Hepatocyte (in vitro differentiated cells): ENCODE measurements around the gene MGLL. TPM values are rescaled to one million over a fixed set of nuclear protein-coding genes. Genes with fewer than 3 reads are reported as not detected.

Experiments used
- DNase-seq: peaks from one replicate; pipeline ENCODE4 v3.0.0-alpha.2; 2016; ENCODE audit warnings: low spot score
- H2AFZ ChIP-seq: fragments of 200-600 bp; sonication (generic); 2 replicates; pipeline ENCODE4 v1.6.0; 2016; ENCODE audit warnings: antibody characterized with exemption, mild to moderate bottlenecking
- H3K27ac ChIP-seq: fragments of 200-600 bp; sonication (generic); 2 replicates; pipeline ENCODE4 v1.5.1; 2016; ENCODE audit warnings: mild to moderate bottlenecking
- H3K27me3 ChIP-seq: fragments of 200-600 bp; sonication (generic); 2 replicates; pipeline ENCODE4 v1.6.1; 2016
- H3K36me3 ChIP-seq: fragments of 200-600 bp; sonication (generic); replicated peaks from 2 replicates; pipeline ENCODE4 v1.5.1; 2016; ENCODE audit warnings: low read depth; ENCODE audit not compliant: insufficient read depth
- H3K4me1 ChIP-seq: fragments of 200-600 bp; sonication (generic); 2 replicates; pipeline ENCODE4 v1.5.1; 2016; ENCODE audit warnings: mild to moderate bottlenecking, moderate library complexity; ENCODE audit not compliant: insufficient read depth
- H3K4me2 ChIP-seq: fragments of 200-600 bp; sonication (generic); 2 replicates; pipeline ENCODE4 v1.6.0; 2016
- H3K4me3 ChIP-seq: fragments of 200-600 bp; sonication (generic); 2 replicates; pipeline ENCODE4 v1.5.1; 2016; ENCODE audit warnings: mild to moderate bottlenecking
- H3K79me2 ChIP-seq: fragments of 200-600 bp; sonication (generic); 2 replicates; pipeline ENCODE4 v1.6.0; 2017; ENCODE audit warnings: mild to moderate bottlenecking
- H3K9me2 ChIP-seq: fragments of 200-600 bp; sonication (generic); replicated peaks from 2 replicates; pipeline ENCODE4 v1.6.0; 2017; ENCODE audit warnings: mild to moderate bottlenecking; ENCODE audit not compliant: insufficient read depth
- H3K9me3 ChIP-seq: fragments of 200-600 bp; sonication (generic); 2 replicates; pipeline ENCODE4 v1.5.1; 2016; ENCODE audit warnings: low read depth, mild to moderate bottlenecking
- H4K20me1 ChIP-seq: fragments of 200-600 bp; sonication (generic); 2 replicates; pipeline ENCODE4 v1.6.0; 2016; ENCODE audit warnings: mild to moderate bottlenecking; ENCODE audit not compliant: insufficient read depth, poor library complexity, severe bottlenecking
- EZH2 ChIP-seq: fragments of 200-600 bp; sonication (generic); IDR thresholded peaks from 2 replicates; pipeline ENCODE4 v1.6.1; 2016; ENCODE audit warnings: antibody characterized with exemption, mild to moderate bottlenecking, borderline replicate concordance
- EZH2phosphoT487 ChIP-seq: fragments of 200-600 bp; sonication (generic); IDR thresholded peaks from one replicate; pipeline ENCODE4 v1.6.1; 2018; ENCODE audit warnings: antibody characterized with exemption, mild to moderate bottlenecking, low read depth, moderate library complexity; ENCODE audit not compliant: unreplicated experiment, severe bottlenecking
- WGBS: methylation state at CpG from one replicate; pipeline ENCODE4 v1.1.6; 2016; ENCODE audit warnings: low lambda C conversion rate; ENCODE audit errors: missing lambda C conversion rate; 5-methylcytosine and 5-hydroxymethylcytosine counted together
- polyA plus RNA-seq: library from polyadenylated mRNA; unstranded; fragments of >200 nt; fragmentation: Nextera tagmentation; extraction: Ambion mirVana; gene quantifications from 2 replicates; pipeline ENCODE4 v1.2.1, GENCODE V29; 2016
- total RNA-seq: library from RNA; depleted of rRNA; stranded (reverse); fragments of >200 nt; gene quantifications from 2 replicates; pipeline ENCODE4 v1.2.3, GENCODE V29; 2014
- TF ChIP-seq, protein P1 (sequence below): fragments of 200-600 bp; sonication (generic); IDR thresholded peaks from 2 replicates; pipeline ENCODE4 v1.5.1; 2016; ENCODE audit warnings: antibody characterized with exemption, mild to moderate bottlenecking; ENCODE audit not compliant: poor library complexity

MGLL gene
- total and polyA plus RNA-seq, 2 experiments from 2014 or later, result 7.3 to 21.4 TPM

GRCh38 chr3:127678315-127678599 lies 144.1 kb downstream of the MGLL start:
- Histone ChIP-seq H4K20me1 (no peaks in the 10 kb centered on the region), H3K27me3 (no peaks in the 10 kb centered on the region), H3K36me3 (no peaks in the 10 kb centered on the region), H3K4me3 (no peak overlapping the region), H3K9me3 (no peaks in the 10 kb centered on the region), H3K27ac (no peak overlapping the region), H3K79me2 (no peaks in the 10 kb centered on the region), H3K4me1 (no peaks in the 10 kb centered on the region), H3K4me2 (no peak overlapping the region), H2AFZ (no peak overlapping the region), H3K9me2 (no peaks in the 10 kb centered on the region)
- 90% methylated on average over 8 of the region's 8 CpGs for WGBS
- no peak for DNase-seq
- TF ChIP-seq EZH2phosphoT487, result no peak
- TF ChIP-seq, protein P1, sequence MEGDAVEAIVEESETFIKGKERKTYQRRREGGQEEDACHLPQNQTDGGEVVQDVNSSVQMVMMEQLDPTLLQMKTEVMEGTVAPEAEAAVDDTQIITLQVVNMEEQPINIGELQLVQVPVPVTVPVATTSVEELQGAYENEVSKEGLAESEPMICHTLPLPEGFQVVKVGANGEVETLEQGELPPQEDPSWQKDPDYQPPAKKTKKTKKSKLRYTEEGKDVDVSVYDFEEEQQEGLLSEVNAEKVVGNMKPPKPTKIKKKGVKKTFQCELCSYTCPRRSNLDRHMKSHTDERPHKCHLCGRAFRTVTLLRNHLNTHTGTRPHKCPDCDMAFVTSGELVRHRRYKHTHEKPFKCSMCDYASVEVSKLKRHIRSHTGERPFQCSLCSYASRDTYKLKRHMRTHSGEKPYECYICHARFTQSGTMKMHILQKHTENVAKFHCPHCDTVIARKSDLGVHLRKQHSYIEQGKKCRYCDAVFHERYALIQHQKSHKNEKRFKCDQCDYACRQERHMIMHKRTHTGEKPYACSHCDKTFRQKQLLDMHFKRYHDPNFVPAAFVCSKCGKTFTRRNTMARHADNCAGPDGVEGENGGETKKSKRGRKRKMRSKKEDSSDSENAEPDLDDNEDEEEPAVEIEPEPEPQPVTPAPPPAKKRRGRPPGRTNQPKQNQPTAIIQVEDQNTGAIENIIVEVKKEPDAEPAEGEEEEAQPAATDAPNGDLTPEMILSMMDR, result no peak

DNA sequence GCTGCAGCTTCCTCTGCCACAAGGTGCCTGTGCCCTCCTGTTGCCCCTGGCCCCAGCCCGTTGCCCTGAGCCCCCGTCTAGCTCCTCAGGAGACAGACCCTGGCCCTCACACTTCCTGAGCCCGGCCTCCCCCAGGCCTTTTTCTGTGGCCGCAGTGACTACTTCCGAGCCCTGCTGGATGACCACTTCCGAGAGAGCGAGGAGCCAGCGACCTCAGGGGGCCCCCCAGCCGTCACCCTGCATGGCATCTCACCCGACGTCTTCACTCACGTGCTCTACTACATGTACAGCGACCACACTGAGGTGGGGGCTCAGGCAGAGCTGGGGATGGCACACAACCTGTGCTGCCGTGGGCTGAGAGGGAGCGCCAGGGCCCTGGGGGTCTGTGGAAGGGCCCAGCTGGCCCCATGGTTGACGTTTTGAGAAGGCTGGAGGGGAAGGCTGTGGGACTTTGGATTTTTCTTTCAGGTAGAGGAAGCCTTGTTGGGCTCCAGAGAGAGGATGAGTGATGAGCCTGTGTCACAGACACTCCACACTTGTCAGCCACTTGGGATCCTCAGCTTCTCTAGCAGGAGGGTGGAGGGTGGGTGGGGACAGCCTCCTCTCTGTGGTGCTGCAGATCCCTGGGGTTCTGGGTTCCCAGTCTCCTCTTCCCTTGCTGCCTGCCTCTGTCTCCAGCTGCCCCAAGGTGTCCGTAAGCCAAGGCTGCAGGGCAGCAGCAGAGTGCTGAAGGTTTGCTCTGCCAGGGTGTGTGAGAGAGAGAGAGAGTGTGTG lies 144.6 kb downstream of the MGLL start:
- no peaks in the 10 kb centered on the region for H3K9me2 ChIP-seq
- WGBS, result 92% methylated on average over 17 of the region's 17 CpGs
- no peaks in the 10 kb centered on the region for H3K36me3 ChIP-seq
- TF ChIP-seq, protein P1, result no peak
- TF ChIP-seq EZH2, result no peak
- TF ChIP-seq EZH2phosphoT487, result no peak
- no peaks in the 10 kb centered on the region for H3K79me2 ChIP-seq
- DNase-seq, result no peak
- H3K4me1 ChIP-seq, result no peaks in the 10 kb centered on the region
- no peaks in the 10 kb centered on the region for H4K20me1 ChIP-seq
- H3K27me3 ChIP-seq, result no peaks in the 10 kb centered on the region
- no peak overlapping the region for H3K4me2 ChIP-seq
- no peaks in the 10 kb centered on the region for H3K9me3 ChIP-seq
- no peak overlapping the region for H3K4me3 ChIP-seq
- H2AFZ ChIP-seq, result no peak overlapping the region
- no peak overlapping the region for H3K27ac ChIP-seq

DNA sequence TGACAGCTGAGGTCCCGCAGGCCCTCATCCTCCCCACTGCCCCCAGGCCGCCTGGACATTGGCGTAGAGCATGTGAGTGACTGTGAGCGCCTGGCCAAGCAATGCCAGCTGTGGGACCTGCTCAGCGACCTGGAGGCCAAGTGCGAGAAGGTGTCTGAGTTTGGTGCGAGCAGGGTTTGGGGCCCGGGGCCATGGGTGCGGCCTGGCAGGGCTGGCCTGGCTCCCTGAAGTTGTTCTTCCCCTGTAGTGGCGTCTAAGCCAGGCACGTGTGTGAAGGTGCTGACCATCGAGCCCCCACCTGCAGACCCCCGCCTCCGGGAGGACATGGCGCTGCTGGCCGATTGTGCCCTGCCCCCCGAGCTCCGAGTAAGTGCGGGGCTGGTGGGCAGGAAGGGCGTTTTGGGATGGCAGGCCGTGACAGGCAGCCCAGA lies 145.4 kb downstream of the MGLL start:
- Histone ChIP-seq H3K27me3 (no peaks in the 10 kb centered on the region), H3K4me1 (peaks cover 4% of the 10 kb centered on the region), H3K4me3 (no peak overlapping the region), H3K9me2 (no peaks in the 10 kb centered on the region), H3K9me3 (no peaks in the 10 kb centered on the region), H2AFZ (no peak overlapping the region), H4K20me1 (no peaks in the 10 kb centered on the region), H3K4me2 (no peak overlapping the region), H3K27ac (no peak overlapping the region), H3K36me3 (no peaks in the 10 kb centered on the region), H3K79me2 (no peaks in the 10 kb centered on the region)
- TF ChIP-seq, protein P1, result no peak
- TF ChIP-seq EZH2phosphoT487 (no peak), EZH2 (no peak)
- no peak for DNase-seq
- 95% methylated on average over 19 of the region's 21 CpGs for WGBS

DNA sequence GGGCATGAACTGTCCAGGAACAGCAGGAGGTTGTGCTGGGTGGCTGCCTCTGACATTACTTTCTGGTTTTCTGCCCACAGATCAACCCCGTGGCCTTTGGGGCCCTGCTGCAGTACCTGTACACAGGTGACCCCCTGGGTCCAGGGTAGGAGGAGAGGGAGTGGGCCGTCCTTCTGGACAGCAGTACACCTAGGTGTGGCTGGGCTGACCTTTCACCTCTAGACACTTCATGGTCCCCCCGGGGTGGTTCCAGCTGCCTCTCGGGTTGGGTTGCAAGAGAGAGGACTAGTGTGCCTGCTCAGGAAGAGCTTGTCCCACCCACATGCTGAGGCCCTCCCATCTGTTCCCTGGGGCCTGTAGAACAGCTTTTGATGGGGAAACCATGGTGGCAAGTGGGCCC lies 145.9 kb downstream of the MGLL start:
- Histone ChIP-seq H3K4me3 (no peak overlapping the region), H3K79me2 (no peaks in the 10 kb centered on the region), H3K9me2 (no peaks in the 10 kb centered on the region), H3K27me3 (no peaks in the 10 kb centered on the region), H4K20me1 (no peaks in the 10 kb centered on the region), H3K4me2 (no peak overlapping the region), H3K27ac (no peak overlapping the region), H3K4me1 (peaks cover 5% of the 10 kb centered on the region), H2AFZ (no peak overlapping the region), H3K36me3 (no peaks in the 10 kb centered on the region), H3K9me3 (no peaks in the 10 kb centered on the region)
- no peak for DNase-seq
- WGBS, result 91% methylated on average over 4 of the region's 4 CpGs
- TF ChIP-seq EZH2phosphoT487 (no peak), EZH2 (no peak)
- TF ChIP-seq, protein P1, result no peak
